HepG2 (cell line): ENCODE data around the gene SLC18A3. TPM values are rescaled to one million over a fixed set of nuclear protein-coding genes. Genes with fewer than 3 reads are reported as not detected.

Source experiments
- ATAC-seq: fragments of 200-7000 bp; cut with Tn5 transposase; 3 replicates; pipeline ENCODE4 v1.9.1; 2020; ENCODE audit warnings: mild to moderate bottlenecking, moderate library complexity
- BruUV-seq: library from RNA; stranded (reverse); fragments of 400-500 nt; replicated peaks from 2 replicates; lab custom pipeline; 2021; lab: Mats Ljungman, UMichigan
- CTCF ChIA-PET: fragments of 300-600 bp; formaldehyde crosslinking; extraction: SDS; loops from one replicate; lab custom pipeline; 2021; ENCODE audit warnings: low total read pairs, inconsistent platforms, low intra/inter-chr PET ratio; lab: Yijun Ruan, JAX
- POLR2A ChIA-PET: fragments of 350-600 bp; sonication (Branson Sonifier 250); formaldehyde crosslinking; loops from one replicate; lab custom pipeline; 2020; ENCODE audit warnings: antibody characterized with exemption, inconsistent platforms; lab: Yijun Ruan, JAX
- DNase-seq: peaks from one replicate; pipeline ENCODE4 v3.0.0-alpha.2; 2015; ENCODE audit warnings: low spot score
- FAIRE-seq: peaks from 3 replicates; lab custom pipeline; 2011; peaks lifted over from hg19 to GRCh38; lab: Jason Lieb, UNC
- H2AFZ ChIP-seq: one replicate; pipeline ENCODE4 v1.6.1; 2011; ENCODE audit warnings: low read length, inconsistent platforms
- H3K27ac ChIP-seq: fragments of 300-600 bp; 3 replicates; pipeline ENCODE4 v1.8.0; 2011; ENCODE audit warnings: mixed run types, mild to moderate bottlenecking, mixed read lengths, low read length, inconsistent platforms; ENCODE audit not compliant: insufficient read depth; ENCODE audit errors: extremely low read length
- H3K27me3 ChIP-seq, 2 experiments: fragments of 200-600 bp in 1 of 2; 2 replicates in 1 of 2; 3 replicates in 1 of 2; pipeline versions ENCODE4 v1.6.0 to v1.8.0; 2011; ENCODE audit warnings: low read length in 2 of 2, mild to moderate bottlenecking in 2 of 2, moderate library complexity in 2 of 2, inconsistent platforms in 1 of 2; ENCODE audit not compliant: insufficient read depth in 2 of 2, control insufficient read depth in 1 of 2
- H3K36me3 ChIP-seq, 2 experiments: fragments of 200-600 bp in 1 of 2; replicated peaks in 1 of 2; 2 replicates in 1 of 2; 3 replicates in 1 of 2; pipeline versions ENCODE4 v1.5.1 to v1.8.0; 2011; ENCODE audit warnings: low read length in 2 of 2, inconsistent platforms in 1 of 2; ENCODE audit not compliant: insufficient read depth in 2 of 2, control insufficient read depth in 1 of 2
- H3K4me1 ChIP-seq: 2 replicates; pipeline ENCODE4 v1.5.1; 2012; ENCODE audit warnings: low read length, inconsistent platforms; ENCODE audit not compliant: insufficient read depth
- H3K4me2 ChIP-seq: 2 replicates; pipeline ENCODE4 v1.6.0; 2011; ENCODE audit warnings: low read depth, low read length, inconsistent platforms
- H3K4me3 ChIP-seq, 3 experiments: fragments of 200-600 bp in 1 of 3; sonication (generic), shearing (Covaris generic) in 1 of 3; replicated peaks in 1 of 3; 2 replicates each; pipeline ENCODE4 v1.5.1; 2011 to 2016; ENCODE audit warnings: low read length in 3 of 3, inconsistent platforms in 2 of 3, low read depth in 2 of 3, mild to moderate bottlenecking in 2 of 3, control low read depth in 1 of 3, mixed read lengths in 1 of 3; ENCODE audit not compliant: insufficient read depth in 1 of 3
- H3K79me2 ChIP-seq: one replicate; pipeline ENCODE4 v1.6.1; 2011; ENCODE audit warnings: low read length, inconsistent platforms; ENCODE audit not compliant: insufficient read depth
- H3K9ac ChIP-seq: 2 replicates; pipeline ENCODE4 v1.6.0; 2011; ENCODE audit warnings: mild to moderate bottlenecking, low read depth, low read length, inconsistent platforms; ENCODE audit not compliant: insufficient read depth
- H3K9me3 ChIP-seq: 2 replicates; pipeline ENCODE4 v1.5.1; 2012; ENCODE audit warnings: mild to moderate bottlenecking, low read length
- H4K20me1 ChIP-seq: 2 replicates; pipeline ENCODE4 v1.6.0; 2011; ENCODE audit warnings: inconsistent platforms, mild to moderate bottlenecking, low read length, moderate library complexity; ENCODE audit not compliant: insufficient read depth
- IKZF4 ChIP-seq: sonication (generic); formaldehyde crosslinking; IDR thresholded peaks from 2 replicates; pipeline ENCODE4 v1.5.1; 2020; ENCODE audit warnings: borderline replicate concordance, mild to moderate bottlenecking, low read depth, missing genetic modification reagents; ENCODE audit errors: not compliant biosample characterization
- MLX ChIP-seq: IDR thresholded peaks from 2 replicates; pipeline ENCODE4 v1.6.1; 2016
- ZNF777 ChIP-seq: sonication (generic); formaldehyde crosslinking; IDR thresholded peaks from 2 replicates; pipeline ENCODE4 v1.4.0; 2020; ENCODE audit warnings: missing genetic modification reagents
- WGBS: methylation state at CpG from one replicate; pipeline ENCODE4 v1.1.6; 2017; ENCODE audit warnings: low lambda C conversion rate; 5-methylcytosine and 5-hydroxymethylcytosine counted together
- in situ Hi-C: cut with HindIII; loops from 2 replicates; pipeline ENCODE4 v1.10.0; 2017; ENCODE audit warnings: low pct_unique_long_range_greater_than_20kb; ENCODE audit not compliant: extremely low pct_ligation_motif_present
- intact Hi-C: fragments of 100-400 bp; cut with micrococcal nuclease; formaldehyde crosslinking; loops from one replicate; pipeline ENCODE4 v1.10.0; 2022; ENCODE audit not compliant: unreplicated experiment
- polyA plus RNA-seq, 8 experiments: library from polyadenylated mRNA; depleted of rRNA in 3 of 8; stranded (reverse) in 7 of 8; unstranded in 1 of 8; fragments of >200 nt; fragmentation: Illumina TruSeq in 4 of 8; extraction: Trizol in 4 of 8; gene quantifications; 2 replicates each; pipeline versions ENCODE4 v1.2.1 to v1.2.3, GENCODE V29; 2011 to 2016; ENCODE audit warnings: low read depth in 4 of 8, missing spikeins in 1 of 8, mixed read lengths in 1 of 8; ENCODE audit not compliant: insufficient read depth in 1 of 8
- total RNA-seq, 5 experiments: library from RNA; depleted of rRNA; stranded (reverse); fragments of >200 nt; fragmentation: Illumina TruSeq; extraction: Trizol; gene quantifications; 2 replicates each; pipeline ENCODE4 v1.2.3, GENCODE V29; 2016; ENCODE audit warnings: low read depth in 1 of 5
- TF ChIP-seq, protein P1 (sequence below), 2 experiments: sonication (generic) in 1 of 2; formaldehyde crosslinking in 1 of 2; IDR thresholded peaks; 2 replicates each; pipeline versions ENCODE4 v1.4.0 to v1.6.1; 2016 to 2020; ENCODE audit warnings: borderline replicate concordance in 1 of 2, low read depth in 1 of 2, mild to moderate bottlenecking in 1 of 2, missing genetic modification reagents in 1 of 2
- TF ChIP-seq, protein P2 (sequence below): fragments of 450-650 bp; IDR thresholded peaks from 2 replicates; pipeline ENCODE4 v1.6.1; 2016

The SLC18A3 gene
- total and polyA plus RNA-seq, 2 of the 13 experiments (the other 11 are each of a cell fraction or from before 2014, with no cell fraction given), result not detected

DNA sequence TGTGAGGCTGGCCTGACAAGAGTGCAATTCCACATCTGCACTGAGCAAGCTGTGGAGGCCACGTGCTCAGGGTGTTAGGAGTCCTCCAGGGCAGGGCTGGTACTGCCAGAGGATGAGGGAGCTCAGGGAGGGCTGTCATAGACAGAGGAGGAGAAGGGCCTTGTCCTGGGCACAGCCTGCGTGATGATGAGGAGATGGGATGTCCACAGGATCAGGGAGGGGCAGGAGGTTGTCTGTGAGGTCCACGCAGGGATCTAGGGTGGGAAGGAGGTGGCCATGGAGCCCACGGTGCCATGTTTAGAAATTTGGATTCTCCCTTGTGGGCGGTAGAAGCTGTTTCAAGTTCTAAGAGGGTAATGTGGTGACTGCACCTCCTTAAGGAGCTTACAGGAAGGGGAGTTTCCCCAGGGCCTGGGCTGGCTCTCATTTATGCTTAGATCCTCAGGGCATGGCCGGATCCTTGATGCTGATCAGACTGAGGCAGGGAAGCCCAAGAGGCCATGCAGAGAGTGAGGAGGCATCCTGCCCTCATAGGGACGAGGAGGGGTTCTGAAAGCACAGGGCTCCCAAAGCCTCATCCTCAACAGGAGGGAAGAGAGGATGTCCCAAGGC is 34.0 kb downstream of the SLC18A3 start (continued):
- TF ChIP-seq IKZF4, result no peak
- TF ChIP-seq, protein P1, sequence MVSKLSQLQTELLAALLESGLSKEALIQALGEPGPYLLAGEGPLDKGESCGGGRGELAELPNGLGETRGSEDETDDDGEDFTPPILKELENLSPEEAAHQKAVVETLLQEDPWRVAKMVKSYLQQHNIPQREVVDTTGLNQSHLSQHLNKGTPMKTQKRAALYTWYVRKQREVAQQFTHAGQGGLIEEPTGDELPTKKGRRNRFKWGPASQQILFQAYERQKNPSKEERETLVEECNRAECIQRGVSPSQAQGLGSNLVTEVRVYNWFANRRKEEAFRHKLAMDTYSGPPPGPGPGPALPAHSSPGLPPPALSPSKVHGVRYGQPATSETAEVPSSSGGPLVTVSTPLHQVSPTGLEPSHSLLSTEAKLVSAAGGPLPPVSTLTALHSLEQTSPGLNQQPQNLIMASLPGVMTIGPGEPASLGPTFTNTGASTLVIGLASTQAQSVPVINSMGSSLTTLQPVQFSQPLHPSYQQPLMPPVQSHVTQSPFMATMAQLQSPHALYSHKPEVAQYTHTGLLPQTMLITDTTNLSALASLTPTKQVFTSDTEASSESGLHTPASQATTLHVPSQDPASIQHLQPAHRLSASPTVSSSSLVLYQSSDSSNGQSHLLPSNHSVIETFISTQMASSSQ (IDR thresholded peaks at IDR 0.05; ENCODE audit: low read depth), result no peak
- TF ChIP-seq, protein P1 (CRISPR knock-in tag; IDR thresholded peaks at IDR 0.05; ENCODE audit: borderline replicate concordance), result no peak

DNA sequence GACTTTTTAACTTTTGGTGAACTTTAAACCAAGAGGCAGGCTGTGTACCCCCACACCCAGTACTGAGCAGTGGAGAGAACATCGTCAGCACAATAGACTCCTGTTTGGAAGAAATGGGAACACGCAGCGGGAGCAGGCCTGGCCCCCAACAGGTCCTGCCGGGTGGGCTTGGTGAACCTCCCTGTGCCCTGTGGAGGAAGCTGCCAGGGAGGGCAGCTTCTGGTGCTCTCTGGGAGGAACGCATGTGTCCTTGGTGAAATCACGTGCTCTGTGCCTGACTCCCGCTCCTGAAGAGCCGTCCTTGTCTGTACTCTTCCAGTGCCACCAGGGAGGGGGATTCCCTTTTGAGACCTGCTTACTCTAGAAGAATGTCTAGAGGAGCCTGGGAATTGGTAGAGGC is 35.3 kb downstream of the SLC18A3 start:
- no peaks in the 10 kb centered on the region for H3K9me3 ChIP-seq
- peaks cover 3% of the 10 kb centered on the region; the same call in 1 of the 2 replicates for H4K20me1 ChIP-seq
- peaks cover 2 to 38% of the 10 kb centered on the region in 2 experiments; a peak in 4 of 5 replicates for H3K27me3 ChIP-seq
- no peak overlapping the region for H3K9ac ChIP-seq
- ATAC-seq, result no peak
- CTCF ChIA-PET, result no interaction called here
- DNase-seq, result no peak
- WGBS, result 41% methylated on average over 4 of the region's 8 CpGs
- no peak overlapping the region for H2AFZ ChIP-seq
- H3K4me3 ChIP-seq, result no peak overlapping the region
- H3K27ac ChIP-seq, result no peak overlapping the region
- H3K36me3 ChIP-seq, result no peaks in the 10 kb centered on the region
- H3K4me2 ChIP-seq, result no peak overlapping the region
- intact Hi-C loops, result no loop called here
- POLR2A ChIA-PET, result no interaction called here
- FAIRE-seq, result no peak
- in situ Hi-C loops, result no loop called here
- H3K4me1 ChIP-seq, result no peaks in the 10 kb centered on the region
- no TSS peak for BruUV-seq
- no peak for TF ChIP-seq ZNF777
- TF ChIP-seq MLX (CRISPR knock-in tag), result 0 out of 2 replicates have a peak, but pooled peaks have one; percentile 23
- TF ChIP-seq, protein P2, sequence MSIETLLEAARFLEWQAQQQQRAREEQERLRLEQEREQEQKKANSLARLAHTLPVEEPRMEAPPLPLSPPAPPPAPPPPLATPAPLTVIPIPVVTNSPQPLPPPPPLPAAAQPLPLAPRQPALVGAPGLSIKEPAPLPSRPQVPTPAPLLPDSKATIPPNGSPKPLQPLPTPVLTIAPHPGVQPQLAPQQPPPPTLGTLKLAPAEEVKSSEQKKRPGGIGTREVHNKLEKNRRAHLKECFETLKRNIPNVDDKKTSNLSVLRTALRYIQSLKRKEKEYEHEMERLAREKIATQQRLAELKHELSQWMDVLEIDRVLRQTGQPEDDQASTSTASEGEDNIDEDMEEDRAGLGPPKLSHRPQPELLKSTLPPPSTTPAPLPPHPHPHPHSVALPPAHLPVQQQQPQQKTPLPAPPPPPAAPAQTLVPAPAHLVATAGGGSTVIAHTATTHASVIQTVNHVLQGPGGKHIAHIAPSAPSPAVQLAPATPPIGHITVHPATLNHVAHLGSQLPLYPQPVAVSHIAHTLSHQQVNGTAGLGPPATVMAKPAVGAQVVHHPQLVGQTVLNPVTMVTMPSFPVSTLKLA, result peak; percentile 79
- H3K79me2 ChIP-seq, result no peaks in the 10 kb centered on the region
